Fibroblast of lung (primary cell): ENCODE data around the gene NT5C3B. TPM values are rescaled to one million over a fixed set of nuclear protein-coding genes. Genes with fewer than 3 reads are reported as not detected.
"Not testable (repeated sequence)": the region's sequence is repeated elsewhere in the genome, so short reads cannot be mapped to it uniquely, and the experiment has no call there.

Source experiments
- DNase-seq, 2 donors: peaks; one replicate each; pipeline versions ENCODE4 v3.0.0 to v3.0.0-alpha.2; 2010; ENCODE audit warnings: low read depth in 2 of 2
- H2AFZ ChIP-seq: 2 replicates; pipeline ENCODE4 v1.5.1; 2012; ENCODE audit warnings: low read length, control low read depth, inconsistent platforms
- H3K27ac ChIP-seq: 2 replicates; pipeline ENCODE4 v1.5.1; 2011; ENCODE audit warnings: low read length, control low read depth; ENCODE audit not compliant: insufficient read depth
- H3K27me3 ChIP-seq: 2 replicates; pipeline ENCODE4 v1.5.1; 2011; ENCODE audit warnings: mild to moderate bottlenecking, low read length; ENCODE audit not compliant: control insufficient read depth, insufficient read depth
- H3K36me3 ChIP-seq: 2 replicates; pipeline ENCODE4 v1.5.1; 2011; ENCODE audit warnings: low read length; ENCODE audit not compliant: control insufficient read depth, insufficient read depth
- H3K4me1 ChIP-seq: 2 replicates; pipeline ENCODE4 v1.5.1; 2011; ENCODE audit warnings: low read length; ENCODE audit not compliant: control insufficient read depth, insufficient read depth; ENCODE audit errors: extremely low read depth
- H3K4me2 ChIP-seq: 2 replicates; pipeline ENCODE4 v1.5.1; 2011; ENCODE audit warnings: low read length, control low read depth; ENCODE audit not compliant: insufficient read depth; ENCODE audit errors: extremely low read depth
- H3K4me3 ChIP-seq, 4 experiments: fragments of 200-600 bp in 1 of 4; sonication (generic) in 1 of 4; replicated peaks in 1 of 4; 2 replicates each; pipeline ENCODE4 v1.5.1; 2011 to 2016; ENCODE audit warnings: low read length in 4 of 4, low read depth in 3 of 4, mild to moderate bottlenecking in 3 of 4, control low read depth in 2 of 4, inconsistent platforms in 1 of 4, mixed read lengths in 1 of 4; ENCODE audit not compliant: insufficient read depth in 1 of 4; ENCODE audit errors: control extremely low read depth in 1 of 4
- H3K79me2 ChIP-seq: 2 replicates; pipeline ENCODE4 v1.5.1; 2012; ENCODE audit warnings: mild to moderate bottlenecking, low read length, inconsistent platforms; ENCODE audit not compliant: control insufficient read depth, insufficient read depth
- H3K9ac ChIP-seq: 2 replicates; pipeline ENCODE4 v1.5.1; 2011; ENCODE audit warnings: mild to moderate bottlenecking, low read length, control low read depth; ENCODE audit not compliant: insufficient read depth
- H3K9me3 ChIP-seq: 2 replicates; pipeline ENCODE4 v1.5.1; 2012; ENCODE audit warnings: low read depth, low read length; ENCODE audit not compliant: control insufficient read depth, insufficient read depth
- H4K20me1 ChIP-seq: 2 replicates; pipeline ENCODE4 v1.5.1; 2011; ENCODE audit warnings: low read length; ENCODE audit not compliant: control insufficient read depth, insufficient read depth; ENCODE audit errors: extremely low read depth
- EZH2 ChIP-seq: IDR thresholded peaks from 2 replicates; pipeline ENCODE4 v1.5.1; 2012; ENCODE audit warnings: low read length, control low read depth, mild to moderate bottlenecking; ENCODE audit errors: missing control alignments
- polyA plus RNA-seq, 2 donors: library from polyadenylated mRNA; depleted of rRNA in 1 of 2; stranded (reverse) in 1 of 2; unstranded in 1 of 2; fragments of >200 nt; gene quantifications; 2 replicates each; pipeline ENCODE4 v1.2.1, GENCODE V29; 2011 to 2012; ENCODE audit warnings: missing spikeins in 1 of 2
- total RNA-seq: library from RNA; depleted of rRNA; stranded (reverse); fragments of >200 nt; gene quantifications from 2 replicates; pipeline ENCODE4 v1.2.1, GENCODE V29; 2014
- TF ChIP-seq, protein P1 (sequence below), 2 donors: IDR thresholded peaks in 1 of 2; conservative IDR thresholded peaks in 1 of 2; 1 replicate in 1 of 2; 2 replicates in 1 of 2; pipeline ENCODE4 v1.5.1; 2011 to 2012; ENCODE audit warnings: low read length in 2 of 2, control low read depth in 1 of 2, inconsistent platforms in 1 of 2, low read depth in 1 of 2, mild to moderate bottlenecking in 1 of 2

NT5C3B gene
- total and polyA plus RNA-seq, 2 donors (not counting 1 experiment from before 2014, with no cell fraction given): 61.9 to 83.5 TPM

DNA sequence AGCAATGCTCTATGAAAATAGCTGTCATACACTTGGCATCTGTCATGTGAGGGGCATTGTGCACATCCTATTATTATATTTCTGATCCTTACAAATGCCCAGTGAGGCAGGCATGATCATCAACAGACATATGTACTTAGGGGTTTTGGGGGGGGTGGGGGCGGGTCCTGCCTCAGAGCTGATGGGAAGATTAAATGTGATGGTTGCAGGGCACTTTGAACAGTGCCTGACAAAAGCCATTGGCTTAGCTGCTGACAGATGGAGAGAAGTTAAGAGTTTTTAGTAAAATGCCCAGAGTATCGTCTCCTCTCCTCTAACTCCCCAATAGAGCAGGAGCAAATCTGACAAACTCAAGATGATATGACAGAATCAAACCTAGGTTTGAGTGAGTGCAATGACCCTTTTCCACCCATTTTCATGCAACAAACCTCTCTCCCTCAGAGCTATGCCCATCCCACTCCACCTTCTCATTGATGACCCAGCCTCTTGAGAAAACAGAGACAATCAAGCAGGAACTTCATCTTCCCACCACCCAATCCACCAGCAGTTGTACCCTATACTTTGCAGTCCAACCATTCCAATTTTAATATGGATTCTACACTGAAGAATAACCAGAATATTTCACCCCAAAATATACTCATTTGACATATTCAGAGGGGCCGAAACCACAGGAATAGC, 24.4 kb upstream of the NT5C3B start:
- H3K27me3 ChIP-seq: no peaks in the 10 kb centered on the region
- H3K9me3 ChIP-seq: no peaks in the 10 kb centered on the region
- TF ChIP-seq, protein P1, sequence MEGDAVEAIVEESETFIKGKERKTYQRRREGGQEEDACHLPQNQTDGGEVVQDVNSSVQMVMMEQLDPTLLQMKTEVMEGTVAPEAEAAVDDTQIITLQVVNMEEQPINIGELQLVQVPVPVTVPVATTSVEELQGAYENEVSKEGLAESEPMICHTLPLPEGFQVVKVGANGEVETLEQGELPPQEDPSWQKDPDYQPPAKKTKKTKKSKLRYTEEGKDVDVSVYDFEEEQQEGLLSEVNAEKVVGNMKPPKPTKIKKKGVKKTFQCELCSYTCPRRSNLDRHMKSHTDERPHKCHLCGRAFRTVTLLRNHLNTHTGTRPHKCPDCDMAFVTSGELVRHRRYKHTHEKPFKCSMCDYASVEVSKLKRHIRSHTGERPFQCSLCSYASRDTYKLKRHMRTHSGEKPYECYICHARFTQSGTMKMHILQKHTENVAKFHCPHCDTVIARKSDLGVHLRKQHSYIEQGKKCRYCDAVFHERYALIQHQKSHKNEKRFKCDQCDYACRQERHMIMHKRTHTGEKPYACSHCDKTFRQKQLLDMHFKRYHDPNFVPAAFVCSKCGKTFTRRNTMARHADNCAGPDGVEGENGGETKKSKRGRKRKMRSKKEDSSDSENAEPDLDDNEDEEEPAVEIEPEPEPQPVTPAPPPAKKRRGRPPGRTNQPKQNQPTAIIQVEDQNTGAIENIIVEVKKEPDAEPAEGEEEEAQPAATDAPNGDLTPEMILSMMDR (conservative IDR thresholded peaks at IDR 0.05 in 1 of 2, IDR thresholded peaks at IDR 0.05 in 1 of 2; ENCODE audit: low read depth in 1 of 2, low read length in 2 of 2): no peak
- no peak for TF ChIP-seq EZH2
- no peaks in the 10 kb centered on the region for H3K36me3 ChIP-seq
- no peak overlapping the region for H3K4me2 ChIP-seq
- peaks cover 2% of the 10 kb centered on the region for H3K4me1 ChIP-seq
- H3K27ac ChIP-seq: no peak overlapping the region
- peaks cover 45% of the 10 kb centered on the region for H3K79me2 ChIP-seq
- H3K4me3 ChIP-seq: no peak overlapping the region
- H4K20me1 ChIP-seq: peaks cover 1% of the 10 kb centered on the region
- H2AFZ ChIP-seq: no peak overlapping the region
- no peak for DNase-seq
- H3K9ac ChIP-seq: no peak overlapping the region

- H3K27me3 ChIP-seq, DNase-seq, H3K4me3 ChIP-seq, H3K4me1 ChIP-seq, H3K36me3 ChIP-seq, H2AFZ ChIP-seq, H3K79me2 ChIP-seq, H3K9me3 ChIP-seq, H4K20me1 ChIP-seq, H3K4me2 ChIP-seq, H3K27ac ChIP-seq, H3K9ac ChIP-seq: not testable (repeated sequence)
These were observed 15.3 kb upstream of the NT5C3B start for GRCh38 chr17:41851382-41851781.

DNA sequence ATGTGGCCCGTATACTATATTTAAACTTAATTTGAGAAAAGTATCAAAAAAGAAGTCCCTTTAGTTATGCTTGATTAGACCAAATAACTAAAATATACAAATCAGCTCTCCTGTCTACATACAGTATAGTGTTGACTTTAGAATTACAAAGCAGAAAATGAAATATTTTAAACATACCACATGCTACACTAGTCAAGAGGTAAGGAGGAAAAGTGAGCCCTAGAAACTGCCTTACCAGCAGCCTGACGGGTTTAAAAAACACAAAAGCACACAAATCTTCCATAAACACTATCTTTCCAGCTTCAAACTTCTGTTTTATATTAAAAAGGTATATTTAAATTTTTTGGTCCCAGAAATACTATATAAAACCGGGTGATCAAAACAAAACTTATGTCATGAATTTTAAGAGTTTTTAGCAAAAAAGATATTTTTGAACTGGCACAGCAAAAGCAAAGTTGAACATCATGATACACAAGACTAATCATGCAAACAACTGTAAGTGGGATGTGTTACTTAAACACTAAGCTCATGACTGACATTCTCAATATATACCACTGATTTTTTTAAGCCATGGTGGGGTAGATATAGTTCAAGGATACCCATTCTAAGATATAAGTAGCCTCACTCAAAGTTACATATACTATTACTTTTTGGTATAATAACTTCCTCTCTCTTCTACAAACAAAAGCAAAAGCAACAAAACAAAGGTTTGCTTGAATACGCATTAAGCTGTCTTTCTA, 13.4 kb upstream of the NT5C3B start:
- Histone ChIP-seq H3K4me3 (no peak overlapping the region), H3K36me3 (peaks cover 5% of the 10 kb centered on the region), H4K20me1 (no peaks in the 10 kb centered on the region), H3K27ac (no peak overlapping the region), H3K4me1 (no peaks in the 10 kb centered on the region), H3K79me2 (peaks cover 5% of the 10 kb centered on the region), H3K4me2 (no peak overlapping the region), H3K9me3 (no peaks in the 10 kb centered on the region), H3K27me3 (no peaks in the 10 kb centered on the region), H3K9ac (no peak overlapping the region), H2AFZ (no peak overlapping the region)
- DNase-seq: no peak
- TF ChIP-seq, protein P1 (conservative IDR thresholded peaks at IDR 0.05 in 1 of 2, IDR thresholded peaks at IDR 0.05 in 1 of 2; ENCODE audit: low read depth in 1 of 2, low read length in 2 of 2): no peak
- no peak for TF ChIP-seq EZH2
